SK-N-SH (cell line): ENCODE data around the gene AKR1E2.

Experiments
- EP300 ChIP-seq, 2 experiments: IDR thresholded peaks; 2 replicates each; pipeline versions ENCODE4 v1.4.0 to v1.6.1; 2012; ENCODE audit warnings: borderline replicate concordance in 1 of 2, low read depth in 1 of 2, low read length in 1 of 2
- FOXJ3 ChIP-seq: sonication (generic); formaldehyde crosslinking; IDR thresholded peaks from 2 replicates; pipeline ENCODE4 v1.5.1; 2020; ENCODE audit warnings: mild to moderate bottlenecking, missing genetic modification reagents
- GABPA ChIP-seq: IDR thresholded peaks from 2 replicates; pipeline ENCODE4 v1.4.0; 2012; ENCODE audit warnings: low read depth, mild to moderate bottlenecking
- NFIC ChIP-seq: IDR thresholded peaks from 2 replicates; pipeline ENCODE4 v1.4.0; 2012; ENCODE audit warnings: borderline replicate concordance
- POLR2AphosphoS5 ChIP-seq: IDR thresholded peaks from 2 replicates; pipeline ENCODE4 v1.6.1; 2012; ENCODE audit warnings: low read depth, low read length
- RAD21 ChIP-seq: IDR thresholded peaks from 2 replicates; pipeline ENCODE4 v1.6.1; 2012; ENCODE audit warnings: mild to moderate bottlenecking, low read length
- SIN3A ChIP-seq: IDR thresholded peaks from 2 replicates; pipeline ENCODE4 v1.6.1; 2012; ENCODE audit warnings: low read depth, mild to moderate bottlenecking, low read length, moderate library complexity, borderline replicate concordance
- SMC3 ChIP-seq: IDR thresholded peaks from 2 replicates; pipeline ENCODE4 v1.6.1; 2012; ENCODE audit warnings: low read depth, low read length, improper control_type of control experiment
- TAF1 ChIP-seq: IDR thresholded peaks from 2 replicates; pipeline ENCODE4 v1.6.1; 2012; ENCODE audit warnings: low read depth, mild to moderate bottlenecking, low read length, moderate library complexity, borderline replicate concordance
- TEAD4 ChIP-seq: IDR thresholded peaks from 2 replicates; pipeline ENCODE4 v1.4.0; 2012; ENCODE audit warnings: mild to moderate bottlenecking, borderline replicate concordance; ENCODE audit not compliant: insufficient read depth
- TF ChIP-seq, protein P1 (sequence below): IDR thresholded peaks from 2 replicates; pipeline ENCODE4 v1.4.0; 2012; ENCODE audit warnings: low read depth
- TF ChIP-seq, protein P2 (sequence below): fragments of 200-600 bp; sonication (generic); IDR thresholded peaks from 2 replicates; pipeline ENCODE4 v1.6.1; 2017; ENCODE audit warnings: antibody characterized with exemption, mild to moderate bottlenecking, moderate library complexity
- TF ChIP-seq, protein P3 (sequence below): IDR thresholded peaks from 2 replicates; pipeline ENCODE4 v1.4.0; 2012; ENCODE audit warnings: low read depth, borderline replicate concordance
- TF ChIP-seq, protein P4 (sequence below): IDR thresholded peaks from 2 replicates; pipeline ENCODE4 v1.6.1; 2012; ENCODE audit warnings: mild to moderate bottlenecking, low read depth, low read length, moderate library complexity

DNA sequence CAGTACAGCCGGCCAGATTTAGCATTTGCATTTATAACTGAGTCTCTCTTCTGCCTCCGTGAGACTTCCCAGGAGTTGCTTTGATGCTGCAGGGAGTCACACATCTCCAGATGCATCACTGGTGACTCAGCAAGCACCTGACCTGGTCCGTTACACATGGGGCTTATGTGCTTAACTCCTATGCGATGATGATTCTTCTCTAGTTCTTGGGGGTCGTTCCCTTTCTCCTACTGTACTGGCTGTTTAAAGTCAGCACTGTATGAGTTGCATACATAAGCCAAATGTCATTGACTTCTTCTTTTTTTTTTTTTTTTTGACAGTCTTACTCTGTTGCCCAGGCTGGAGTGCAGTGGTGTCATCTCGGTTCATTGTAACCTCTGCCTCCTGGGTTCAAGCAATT, 13.0 kb upstream of the AKR1E2 start:
- TF ChIP-seq, protein P1, sequence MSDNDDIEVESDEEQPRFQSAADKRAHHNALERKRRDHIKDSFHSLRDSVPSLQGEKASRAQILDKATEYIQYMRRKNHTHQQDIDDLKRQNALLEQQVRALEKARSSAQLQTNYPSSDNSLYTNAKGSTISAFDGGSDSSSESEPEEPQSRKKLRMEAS = peak; percentile 55; the same call in 1 of the 2 replicates
- TF ChIP-seq, protein P2, sequence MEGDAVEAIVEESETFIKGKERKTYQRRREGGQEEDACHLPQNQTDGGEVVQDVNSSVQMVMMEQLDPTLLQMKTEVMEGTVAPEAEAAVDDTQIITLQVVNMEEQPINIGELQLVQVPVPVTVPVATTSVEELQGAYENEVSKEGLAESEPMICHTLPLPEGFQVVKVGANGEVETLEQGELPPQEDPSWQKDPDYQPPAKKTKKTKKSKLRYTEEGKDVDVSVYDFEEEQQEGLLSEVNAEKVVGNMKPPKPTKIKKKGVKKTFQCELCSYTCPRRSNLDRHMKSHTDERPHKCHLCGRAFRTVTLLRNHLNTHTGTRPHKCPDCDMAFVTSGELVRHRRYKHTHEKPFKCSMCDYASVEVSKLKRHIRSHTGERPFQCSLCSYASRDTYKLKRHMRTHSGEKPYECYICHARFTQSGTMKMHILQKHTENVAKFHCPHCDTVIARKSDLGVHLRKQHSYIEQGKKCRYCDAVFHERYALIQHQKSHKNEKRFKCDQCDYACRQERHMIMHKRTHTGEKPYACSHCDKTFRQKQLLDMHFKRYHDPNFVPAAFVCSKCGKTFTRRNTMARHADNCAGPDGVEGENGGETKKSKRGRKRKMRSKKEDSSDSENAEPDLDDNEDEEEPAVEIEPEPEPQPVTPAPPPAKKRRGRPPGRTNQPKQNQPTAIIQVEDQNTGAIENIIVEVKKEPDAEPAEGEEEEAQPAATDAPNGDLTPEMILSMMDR = no peak
- TF ChIP-seq, protein P3, sequence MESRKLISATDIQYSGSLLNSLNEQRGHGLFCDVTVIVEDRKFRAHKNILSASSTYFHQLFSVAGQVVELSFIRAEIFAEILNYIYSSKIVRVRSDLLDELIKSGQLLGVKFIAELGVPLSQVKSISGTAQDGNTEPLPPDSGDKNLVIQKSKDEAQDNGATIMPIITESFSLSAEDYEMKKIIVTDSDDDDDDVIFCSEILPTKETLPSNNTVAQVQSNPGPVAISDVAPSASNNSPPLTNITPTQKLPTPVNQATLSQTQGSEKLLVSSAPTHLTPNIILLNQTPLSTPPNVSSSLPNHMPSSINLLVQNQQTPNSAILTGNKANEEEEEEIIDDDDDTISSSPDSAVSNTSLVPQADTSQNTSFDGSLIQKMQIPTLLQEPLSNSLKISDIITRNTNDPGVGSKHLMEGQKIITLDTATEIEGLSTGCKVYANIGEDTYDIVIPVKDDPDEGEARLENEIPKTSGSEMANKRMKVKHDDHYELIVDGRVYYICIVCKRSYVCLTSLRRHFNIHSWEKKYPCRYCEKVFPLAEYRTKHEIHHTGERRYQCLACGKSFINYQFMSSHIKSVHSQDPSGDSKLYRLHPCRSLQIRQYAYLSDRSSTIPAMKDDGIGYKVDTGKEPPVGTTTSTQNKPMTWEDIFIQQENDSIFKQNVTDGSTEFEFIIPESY = no peak
- TF ChIP-seq POLR2AphosphoS5 (peak; percentile 52; the same call in 1 of the 2 replicates), FOXJ3 (CRISPR knock-in tag) (no peak), RAD21 (no peak), TEAD4 (peak; percentile 49; the same call in 1 of the 2 replicates), GABPA (no peak), NFIC (no peak), SMC3 (no peak), EP300 (IDR thresholded peaks at IDR 0.05; ENCODE audit: borderline replicate concordance in 1 of 2, low read depth in 1 of 2, low read length in 1 of 2) (peak in 1 of 2 experiments; percentile 71; a peak in 1 of 4 replicates), TAF1 (no peak), SIN3A (no peak)
- TF ChIP-seq, protein P4, sequence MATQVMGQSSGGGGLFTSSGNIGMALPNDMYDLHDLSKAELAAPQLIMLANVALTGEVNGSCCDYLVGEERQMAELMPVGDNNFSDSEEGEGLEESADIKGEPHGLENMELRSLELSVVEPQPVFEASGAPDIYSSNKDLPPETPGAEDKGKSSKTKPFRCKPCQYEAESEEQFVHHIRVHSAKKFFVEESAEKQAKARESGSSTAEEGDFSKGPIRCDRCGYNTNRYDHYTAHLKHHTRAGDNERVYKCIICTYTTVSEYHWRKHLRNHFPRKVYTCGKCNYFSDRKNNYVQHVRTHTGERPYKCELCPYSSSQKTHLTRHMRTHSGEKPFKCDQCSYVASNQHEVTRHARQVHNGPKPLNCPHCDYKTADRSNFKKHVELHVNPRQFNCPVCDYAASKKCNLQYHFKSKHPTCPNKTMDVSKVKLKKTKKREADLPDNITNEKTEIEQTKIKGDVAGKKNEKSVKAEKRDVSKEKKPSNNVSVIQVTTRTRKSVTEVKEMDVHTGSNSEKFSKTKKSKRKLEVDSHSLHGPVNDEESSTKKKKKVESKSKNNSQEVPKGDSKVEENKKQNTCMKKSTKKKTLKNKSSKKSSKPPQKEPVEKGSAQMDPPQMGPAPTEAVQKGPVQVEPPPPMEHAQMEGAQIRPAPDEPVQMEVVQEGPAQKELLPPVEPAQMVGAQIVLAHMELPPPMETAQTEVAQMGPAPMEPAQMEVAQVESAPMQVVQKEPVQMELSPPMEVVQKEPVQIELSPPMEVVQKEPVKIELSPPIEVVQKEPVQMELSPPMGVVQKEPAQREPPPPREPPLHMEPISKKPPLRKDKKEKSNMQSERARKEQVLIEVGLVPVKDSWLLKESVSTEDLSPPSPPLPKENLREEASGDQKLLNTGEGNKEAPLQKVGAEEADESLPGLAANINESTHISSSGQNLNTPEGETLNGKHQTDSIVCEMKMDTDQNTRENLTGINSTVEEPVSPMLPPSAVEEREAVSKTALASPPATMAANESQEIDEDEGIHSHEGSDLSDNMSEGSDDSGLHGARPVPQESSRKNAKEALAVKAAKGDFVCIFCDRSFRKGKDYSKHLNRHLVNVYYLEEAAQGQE = no peak
